Measurements from ENCODE around the gene FTL. TPM values are rescaled to one million over a fixed set of nuclear protein-coding genes. Genes with fewer than 3 reads are reported as not detected.
A peak's percentile ranks its signal among the peaks of the same experiment; 100 is the strongest.

Gene FTL
- polyA plus RNA-seq, 1 donor from 2014 or later, result 7,236 TPM

DNA sequence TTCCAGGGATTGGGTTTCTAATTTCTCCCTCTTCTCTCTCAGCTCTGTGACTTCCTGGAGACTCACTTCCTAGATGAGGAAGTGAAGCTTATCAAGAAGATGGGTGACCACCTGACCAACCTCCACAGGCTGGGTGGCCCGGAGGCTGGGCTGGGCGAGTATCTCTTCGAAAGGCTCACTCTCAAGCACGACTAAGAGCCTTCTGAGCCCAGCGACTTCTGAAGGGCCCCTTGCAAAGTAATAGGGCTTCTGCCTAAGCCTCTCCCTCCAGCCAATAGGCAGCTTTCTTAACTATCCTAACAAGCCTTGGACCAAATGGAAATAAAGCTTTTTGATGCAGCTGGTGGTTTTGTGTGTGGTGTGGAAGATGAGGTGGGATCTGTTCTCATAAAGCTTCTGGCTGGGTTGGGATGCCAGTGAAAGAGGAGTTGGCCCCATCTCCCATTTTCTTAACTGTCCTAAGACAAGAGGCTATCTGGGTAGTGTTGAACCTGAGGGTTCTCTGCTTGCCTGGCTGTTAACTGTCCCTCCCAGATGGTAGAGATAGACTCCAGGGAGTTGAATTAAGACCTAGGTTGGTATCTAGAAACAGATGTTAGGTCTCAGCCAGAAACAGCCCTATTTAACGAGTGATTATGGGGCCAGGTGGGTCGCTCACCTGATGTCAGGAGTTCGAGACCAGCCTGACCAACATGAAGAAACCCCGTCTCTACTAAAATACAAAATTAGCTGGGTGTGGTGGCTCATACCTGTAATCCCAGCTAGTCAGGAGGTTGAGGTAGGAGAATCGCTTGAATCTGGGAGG is 1.6 kb downstream of the FTL start:
- H3K9me3 Mint-ChIP-seq, result no peaks in the 10 kb centered on the region
- H3K27me3 Mint-ChIP-seq, result no peaks in the 10 kb centered on the region
- H3K27ac Mint-ChIP-seq, result peak overlapping the region; percentile 35 to 99 (median 99)
- peaks cover 35 to 42% (median 41%) of the 10 kb centered on the region in 3 donors for H3K4me1 Mint-ChIP-seq
- H3K4me3 Mint-ChIP-seq, result peak overlapping the region; percentile 93 to 99 (median 96)
- peaks cover 2% of the 10 kb centered on the region for H3K36me3 Mint-ChIP-seq

DNA sequence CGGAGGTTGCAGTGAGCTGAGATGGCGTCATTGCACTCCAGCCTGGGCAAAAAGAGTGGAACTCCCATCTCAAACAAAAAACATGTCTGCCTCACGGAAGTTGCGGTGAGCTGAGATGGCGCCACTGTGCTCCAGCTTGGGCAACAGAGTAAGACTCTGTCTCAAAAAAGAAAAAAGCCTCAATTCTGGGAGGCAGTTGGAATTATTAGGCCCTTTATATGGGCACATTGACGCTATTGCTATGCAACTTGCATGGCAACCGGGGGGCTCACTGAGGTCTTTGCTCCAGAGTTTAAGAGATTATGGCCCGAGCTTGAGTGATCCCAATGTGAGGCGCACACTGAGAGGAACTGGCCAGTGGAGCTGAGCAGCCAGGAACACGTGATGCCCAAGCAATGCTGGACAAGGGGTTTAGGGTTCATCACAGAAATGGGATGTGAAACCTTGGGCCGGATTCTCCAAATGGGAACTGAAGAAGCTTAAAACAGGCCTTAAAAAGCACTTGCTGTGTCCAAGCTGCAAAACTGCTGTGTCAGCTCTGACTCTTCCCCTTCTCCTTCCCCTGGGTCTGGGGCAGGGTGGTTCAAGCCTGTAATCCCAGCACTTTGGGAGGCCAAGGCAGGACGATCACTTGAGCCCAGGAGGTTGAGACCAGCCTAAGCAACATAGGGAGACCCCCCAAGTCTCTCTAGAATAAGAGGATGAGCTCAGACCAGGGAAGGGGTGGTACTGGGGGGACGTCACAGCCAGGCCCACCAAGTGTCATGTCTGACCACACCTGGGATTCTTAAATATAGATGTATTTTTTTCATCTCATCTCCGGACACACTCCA is 2.5 kb downstream of the FTL start:
- Mint-ChIP-seq H3K4me3 (peak overlapping the region; percentile 32 to 94 (median 70)), H3K4me1 (peaks cover 27 to 38% (median 34%) of the 10 kb centered on the region in 3 donors), H3K9me3 (no peaks in the 10 kb centered on the region), H3K27ac (peak overlapping the region; percentile 35 to 99 (median 87)), H3K27me3 (no peaks in the 10 kb centered on the region), H3K36me3 (peaks cover 2% of the 10 kb centered on the region)

DNA sequence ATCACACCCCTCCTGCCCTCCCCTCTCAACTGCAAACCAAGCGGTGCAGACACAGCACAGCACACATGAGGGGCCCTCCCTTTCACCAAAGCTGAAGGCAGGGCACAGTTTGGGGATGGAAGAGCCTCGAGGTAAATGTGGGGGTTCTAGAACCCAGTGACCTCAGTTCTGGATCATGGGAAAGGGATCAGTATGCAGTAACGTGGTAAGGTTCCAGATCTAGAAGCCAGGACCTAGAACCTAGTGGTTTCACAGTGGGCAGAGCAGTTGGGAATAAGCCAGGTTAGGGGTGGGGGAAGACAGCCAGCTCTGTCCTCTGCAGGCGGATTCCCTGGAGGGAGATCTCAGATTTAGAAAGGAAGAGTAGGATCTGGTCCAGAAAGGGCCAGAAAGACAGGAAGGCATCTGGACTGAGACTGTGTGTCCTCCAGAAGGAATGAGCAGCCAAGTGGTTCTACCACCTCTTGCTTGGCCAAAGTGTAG is 3.1 kb downstream of the FTL start:
- Mint-ChIP-seq H3K36me3 (peaks cover 4% of the 10 kb centered on the region), H3K27ac (peak overlapping the region in 1 of 3 donors; percentile 14), H3K4me3 (peak overlapping the region in 2 of 4 donors; percentile 32 to 94), H3K9me3 (no peaks in the 10 kb centered on the region), H3K27me3 (no peaks in the 10 kb centered on the region), H3K4me1 (peaks cover 27 to 37% (median 29%) of the 10 kb centered on the region in 3 donors)

DNA sequence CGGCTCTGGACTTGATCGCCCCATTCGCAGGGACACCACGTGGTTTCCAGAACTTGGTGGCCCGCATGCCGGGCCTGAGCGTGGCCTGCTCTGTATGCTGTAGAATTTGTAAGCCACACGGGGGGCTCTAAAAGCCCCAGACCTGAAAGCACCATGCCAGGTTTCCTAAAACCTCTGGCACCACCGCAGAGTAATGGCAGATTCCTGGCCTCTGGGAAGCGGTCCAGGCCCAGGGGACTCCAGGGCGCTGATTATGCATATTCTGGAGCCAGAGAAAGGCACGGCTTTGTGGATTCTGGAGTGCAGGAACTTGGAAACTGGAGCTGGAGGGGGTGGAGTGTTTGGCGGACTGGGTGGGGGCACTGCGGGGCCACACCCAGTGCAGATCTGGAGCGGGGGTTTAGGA is 3.7 kb downstream of the FTL start:
- Mint-ChIP-seq H3K36me3 (peaks cover 4% of the 10 kb centered on the region), H3K4me3 (no peak overlapping the region), H3K9me3 (no peaks in the 10 kb centered on the region), H3K27me3 (no peaks in the 10 kb centered on the region), H3K4me1 (peaks cover 26 to 33% (median 27%) of the 10 kb centered on the region in 3 donors), H3K27ac (no peak overlapping the region)

DNA sequence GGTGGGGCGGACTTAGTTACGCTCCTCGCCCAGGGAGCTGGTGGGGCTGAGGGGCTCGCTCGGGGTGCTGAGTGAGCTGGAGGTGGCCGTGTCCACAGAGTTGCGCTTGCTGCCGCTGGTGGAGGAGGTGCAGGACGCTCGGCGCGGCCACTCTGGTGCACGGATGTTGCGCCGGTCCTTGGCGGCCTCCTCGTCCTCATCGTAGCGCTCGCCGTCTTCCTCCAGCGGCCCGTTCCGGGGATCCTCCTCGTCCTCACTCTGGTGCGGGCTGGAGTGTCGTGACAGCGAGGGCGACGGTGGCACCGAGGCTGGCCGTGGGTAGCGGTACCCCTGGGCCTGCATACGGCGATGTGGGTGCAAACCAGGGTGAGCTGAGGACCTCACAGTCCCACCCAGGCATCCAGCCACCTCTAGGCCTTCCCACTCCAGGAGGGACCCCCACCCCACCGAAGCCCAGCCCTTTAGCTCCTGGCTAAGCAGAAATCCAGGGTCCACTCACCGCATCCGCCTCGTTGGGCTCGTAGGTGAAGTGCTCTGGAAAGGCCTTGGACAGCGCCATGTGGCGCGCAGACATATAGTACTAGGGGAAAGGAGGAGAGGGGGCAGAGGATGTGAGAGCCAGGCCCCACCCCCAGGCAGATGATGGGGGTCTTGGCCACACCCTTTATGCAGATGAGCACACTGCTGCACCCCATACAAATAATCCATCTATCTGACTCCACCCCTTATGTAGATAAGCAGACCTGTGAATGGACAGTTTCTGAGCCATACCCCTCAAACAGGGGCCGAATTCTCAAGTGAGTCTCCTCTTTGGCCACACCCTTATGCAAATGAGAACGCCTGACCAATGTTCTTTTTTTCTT is 4.4 kb downstream of the FTL start:
- Mint-ChIP-seq H3K27me3 (no peaks in the 10 kb centered on the region), H3K4me1 (peaks cover 19 to 26% (median 22%) of the 10 kb centered on the region in 3 donors), H3K27ac (no peak overlapping the region), H3K9me3 (no peaks in the 10 kb centered on the region), H3K36me3 (peaks cover 4% of the 10 kb centered on the region), H3K4me3 (peak overlapping the region in 1 of 4 donors; percentile 60)

GRCh38 chr19:48970139-48970766 is 5.1 kb downstream of the FTL start:
- H3K9me3 Mint-ChIP-seq, result no peaks in the 10 kb centered on the region
- no peaks in the 10 kb centered on the region for H3K27me3 Mint-ChIP-seq
- peak overlapping the region in 1 of 4 donors; percentile 60 for H3K4me3 Mint-ChIP-seq
- H3K4me1 Mint-ChIP-seq, result peaks cover 15 to 23% (median 18%) of the 10 kb centered on the region in 3 donors
- peaks cover 4% of the 10 kb centered on the region for H3K36me3 Mint-ChIP-seq
- H3K27ac Mint-ChIP-seq, result peak overlapping the region in 1 of 3 donors; percentile 57

- Mint-ChIP-seq H3K27ac (peak overlapping the region in 2 of 3 donors; percentile 28 to 57), H3K4me3 (peak overlapping the region in 1 of 4 donors; percentile 59), H3K9me3 (no peaks in the 10 kb centered on the region)
Observed at GRCh38 chr19:48970923-48971395, 5.8 kb downstream of the FTL start.

DNA sequence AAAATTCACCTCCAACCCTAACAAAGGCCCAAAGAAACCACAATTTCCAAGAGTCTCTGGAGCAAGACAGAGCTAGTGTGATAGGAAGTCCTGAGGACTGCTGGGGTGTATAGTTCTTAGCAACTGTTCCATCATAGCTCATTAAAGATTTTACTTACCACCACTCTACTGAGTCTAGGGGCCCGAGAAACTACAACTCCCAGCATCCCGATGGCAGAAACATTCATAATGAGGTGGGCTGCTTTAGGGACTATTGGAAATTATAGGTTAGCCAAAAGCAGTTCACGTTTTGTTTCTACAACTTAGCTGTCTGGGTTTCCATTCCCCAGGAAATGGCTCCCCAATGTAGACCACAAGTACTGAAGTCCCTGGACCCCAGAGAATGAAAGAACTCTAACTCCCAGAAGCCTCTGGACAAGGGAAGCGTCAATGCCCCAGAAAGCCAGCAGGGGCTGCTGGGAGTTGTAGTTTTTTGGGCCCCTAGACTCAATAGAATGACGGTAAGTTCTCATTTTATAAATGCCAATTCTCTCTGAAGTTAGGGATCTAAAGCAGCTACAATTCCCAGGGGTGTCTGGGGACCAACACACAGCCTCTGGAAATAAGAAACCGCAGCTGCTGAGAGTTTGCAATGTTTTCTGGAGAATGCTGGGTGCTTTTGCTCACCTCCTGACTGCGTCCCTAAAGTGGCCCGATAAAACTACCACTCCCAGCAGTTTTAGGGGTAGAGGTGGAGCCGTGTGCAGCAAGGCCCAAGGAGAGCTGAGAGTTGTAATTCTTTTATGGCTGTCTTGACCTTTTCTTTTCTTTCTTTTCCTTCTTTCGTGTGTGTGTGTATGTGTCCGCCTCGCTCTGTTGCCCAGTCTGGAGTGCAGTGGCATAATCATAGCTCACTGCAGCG is 11.1 kb downstream of the FTL start:
- peaks cover 6% of the 10 kb centered on the region for H3K36me3 Mint-ChIP-seq
- H3K27me3 Mint-ChIP-seq, result no peaks in the 10 kb centered on the region
- H3K27ac Mint-ChIP-seq, result no peak overlapping the region
- H3K9me3 Mint-ChIP-seq, result no peaks in the 10 kb centered on the region
- peaks cover under 1 to 5% (median 2%) of the 10 kb centered on the region in 3 donors for H3K4me1 Mint-ChIP-seq
- H3K4me3 Mint-ChIP-seq, result no peak overlapping the region

More at GRCh38 chr19:48970923-48971395, 5.8 kb downstream of the FTL start:
- no peaks in the 10 kb centered on the region for H3K27me3 Mint-ChIP-seq
- H3K36me3 Mint-ChIP-seq, result peaks cover 4% of the 10 kb centered on the region
- H3K4me1 Mint-ChIP-seq, result peaks cover 13 to 21% (median 15%) of the 10 kb centered on the region in 3 donors

- Mint-ChIP-seq H3K27ac (no peak overlapping the region), H3K27me3 (no peaks in the 10 kb centered on the region), H3K4me1 (peaks cover 0 to 6% (median 2%) of the 10 kb centered on the region in 3 donors), H3K4me3 (no peak overlapping the region), H3K9me3 (no peaks in the 10 kb centered on the region), H3K36me3 (peaks cover 6% of the 10 kb centered on the region)
Observed at GRCh38 chr19:48977061-48977460, 12.0 kb downstream of the FTL start.

GRCh38 chr19:48982280-48982679 is 17.2 kb downstream of the FTL start:
- H3K4me3 Mint-ChIP-seq, result no peak overlapping the region
- no peaks in the 10 kb centered on the region for H3K9me3 Mint-ChIP-seq
- no peaks in the 10 kb centered on the region for H3K27me3 Mint-ChIP-seq
- H3K27ac Mint-ChIP-seq, result no peak overlapping the region
- peaks cover 7% of the 10 kb centered on the region for H3K36me3 Mint-ChIP-seq
- peaks cover 2 to 4% (median 3%) of the 10 kb centered on the region in 3 donors for H3K4me1 Mint-ChIP-seq

GRCh38 chr19:48985711-48986110 is 20.6 kb downstream of the FTL start:
- H3K27ac Mint-ChIP-seq, result no peak overlapping the region
- H3K27me3 Mint-ChIP-seq, result peaks cover 2% of the 10 kb centered on the region
- peak overlapping the region in 1 of 4 donors; percentile 17 for H3K4me3 Mint-ChIP-seq
- peaks cover 11% of the 10 kb centered on the region for H3K36me3 Mint-ChIP-seq
- peaks cover 4 to 9% (median 7%) of the 10 kb centered on the region in 3 donors for H3K4me1 Mint-ChIP-seq
- H3K9me3 Mint-ChIP-seq, result no peaks in the 10 kb centered on the region

DNA sequence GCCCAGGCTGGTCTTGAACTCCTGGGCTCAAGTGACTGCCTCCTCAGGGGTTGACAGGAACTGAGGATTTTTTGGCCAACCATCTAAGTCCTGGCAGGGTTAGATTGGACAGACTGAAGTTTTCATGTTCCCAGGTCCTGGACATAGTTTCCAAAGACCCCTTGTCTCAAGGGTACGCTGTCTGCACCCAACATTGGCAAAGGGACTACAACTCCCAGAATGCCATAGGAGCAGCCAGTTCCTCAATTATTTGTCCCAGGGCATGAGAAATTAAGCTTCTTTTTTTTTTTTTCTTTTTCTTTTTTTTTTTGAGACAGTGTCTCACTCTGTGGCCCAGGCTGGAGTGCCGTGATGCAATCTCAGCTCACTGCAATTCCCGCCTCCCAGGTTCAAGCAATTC is 21.1 kb downstream of the FTL start:
- Mint-ChIP-seq H3K4me3 (peak overlapping the region in 1 of 4 donors; percentile 17), H3K9me3 (no peaks in the 10 kb centered on the region), H3K4me1 (peaks cover 4 to 9% (median 7%) of the 10 kb centered on the region in 3 donors), H3K36me3 (peaks cover 11% of the 10 kb centered on the region), H3K27me3 (peaks cover 2% of the 10 kb centered on the region), H3K27ac (no peak overlapping the region)

DNA sequence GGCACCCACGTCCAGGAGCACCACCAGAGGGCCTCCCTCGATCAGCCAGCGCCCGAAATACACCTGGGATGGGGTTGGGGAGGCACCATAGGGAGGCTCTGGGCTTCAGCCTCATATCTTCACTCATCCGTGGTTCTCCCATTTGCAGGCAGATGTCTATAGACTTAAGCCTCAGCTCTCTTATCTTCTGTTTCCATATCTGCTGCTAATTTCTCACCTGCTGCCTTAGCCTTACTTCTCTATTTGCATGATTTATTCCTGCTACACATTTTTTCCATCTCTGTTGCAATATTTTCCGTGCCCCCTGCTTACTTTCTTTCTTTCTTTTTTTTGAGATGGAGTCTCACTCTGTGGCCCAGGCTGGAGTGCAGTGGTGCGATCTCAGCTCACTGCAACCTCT is 22.2 kb downstream of the FTL start:
- H3K27ac Mint-ChIP-seq, result no peak overlapping the region
- peaks cover 11% of the 10 kb centered on the region for H3K36me3 Mint-ChIP-seq

More for the DNA sequence above, 22.2 kb downstream of the FTL start:
- peaks cover 7 to 12% (median 8%) of the 10 kb centered on the region in 3 donors for H3K4me1 Mint-ChIP-seq
- H3K9me3 Mint-ChIP-seq, result no peaks in the 10 kb centered on the region
- H3K27me3 Mint-ChIP-seq, result peaks cover 2% of the 10 kb centered on the region
- no peak overlapping the region for H3K4me3 Mint-ChIP-seq
